Smooth muscle cell (in vitro differentiated cells): ENCODE measurements around the gene DYNLL2. TPM values are rescaled to one million over a fixed set of nuclear protein-coding genes. Genes with fewer than 3 reads are reported as not detected.

Source experiments
- DNase-seq: peaks from one replicate; lab custom pipeline; 2025; ENCODE audit not compliant: unreplicated experiment; lab: John Stamatoyannopoulos, UW
- H2AFZ ChIP-seq: fragments of 200-600 bp; sonication (generic); 2 replicates; pipeline ENCODE4 v1.6.0; 2016; ENCODE audit warnings: antibody characterized with exemption, low read depth, mild to moderate bottlenecking
- H3F3A ChIP-seq: fragments of 200-600 bp; sonication (generic); 2 replicates; pipeline ENCODE4 v1.6.0; 2017; ENCODE audit warnings: antibody characterized with exemption, low read depth
- H3K27ac ChIP-seq: fragments of 200-600 bp; sonication (generic); 2 replicates; pipeline ENCODE4 v1.5.1; 2016; ENCODE audit warnings: low read depth, mild to moderate bottlenecking
- H3K27me3 ChIP-seq: fragments of 200-600 bp; sonication (generic); 2 replicates; pipeline ENCODE4 v1.6.1; 2016; ENCODE audit warnings: low read depth, mild to moderate bottlenecking
- H3K36me3 ChIP-seq: fragments of 200-600 bp; sonication (generic); 2 replicates; pipeline ENCODE4 v1.5.1; 2016; ENCODE audit warnings: low read depth
- H3K4me1 ChIP-seq: fragments of 200-600 bp; sonication (generic); 2 replicates; pipeline ENCODE4 v1.5.1; 2016; ENCODE audit warnings: low read depth
- H3K4me2 ChIP-seq: fragments of 200-600 bp; sonication (generic); 2 replicates; pipeline ENCODE4 v1.6.0; 2016; ENCODE audit warnings: mild to moderate bottlenecking
- H3K4me3 ChIP-seq: fragments of 200-600 bp; sonication (generic); 2 replicates; pipeline ENCODE4 v1.5.1; 2016; ENCODE audit warnings: mild to moderate bottlenecking
- H3K79me2 ChIP-seq: fragments of 200-600 bp; sonication (generic); 2 replicates; pipeline ENCODE4 v1.6.0; 2016; ENCODE audit warnings: low read depth, mild to moderate bottlenecking
- H3K9ac ChIP-seq: fragments of 200-600 bp; sonication (generic); 2 replicates; pipeline ENCODE4 v1.6.0; 2016; ENCODE audit warnings: low read depth
- H3K9me3 ChIP-seq: fragments of 200-600 bp; sonication (generic); replicated peaks from 2 replicates; pipeline ENCODE4 v1.5.1; 2016; ENCODE audit warnings: low read depth
- H4K20me1 ChIP-seq: fragments of 200-600 bp; sonication (generic); 2 replicates; pipeline ENCODE4 v1.6.0; 2016; ENCODE audit warnings: low read depth
- CTCF ChIP-seq: fragments of 200-600 bp; sonication (generic); IDR thresholded peaks from 2 replicates; pipeline ENCODE4 v1.5.1; 2017; ENCODE audit warnings: borderline replicate concordance, mild to moderate bottlenecking, antibody characterized with exemption; ENCODE audit not compliant: insufficient read depth, poor library complexity, severe bottlenecking
- WGBS: methylation state at CpG from one replicate; pipeline ENCODE4 v1.1.7; 2016; ENCODE audit warnings: low lambda C conversion rate; 5-methylcytosine and 5-hydroxymethylcytosine counted together
- polyA plus RNA-seq: library from polyadenylated mRNA; unstranded; fragments of >200 nt; fragmentation: Nextera tagmentation; extraction: Ambion mirVana; gene quantifications from 2 replicates; pipeline ENCODE4 v1.2.1, GENCODE V29; 2016
- total RNA-seq: library from RNA; depleted of rRNA; stranded (reverse); fragments of >200 nt; gene quantifications from 2 replicates; pipeline ENCODE4 v1.2.3, GENCODE V29; 2014

The DYNLL2 gene
- total and polyA plus RNA-seq, 2 experiments from 2014 or later, result 1.5 to 9.1 TPM

GRCh38 chr17:58088624-58089023, 5.4 kb downstream of the DYNLL2 start:
- H3K36me3 ChIP-seq, result peaks cover 6% of the 10 kb centered on the region
- H3K4me2 ChIP-seq, result no peak overlapping the region
- 93% methylated on average over 5 of the region's 5 CpGs for WGBS
- peaks cover 58% of the 10 kb centered on the region for H3K79me2 ChIP-seq
- no peak overlapping the region for H3K4me3 ChIP-seq
- no peaks in the 10 kb centered on the region for H3K9me3 ChIP-seq
- H4K20me1 ChIP-seq, result peaks cover 97% of the 10 kb centered on the region
- no peak for TF ChIP-seq CTCF
- no peak overlapping the region for H3K27ac ChIP-seq
- peaks cover 30% of the 10 kb centered on the region for H3K4me1 ChIP-seq
- H3K27me3 ChIP-seq, result no peaks in the 10 kb centered on the region
- no peak overlapping the region for H3K9ac ChIP-seq
- H3F3A ChIP-seq, result no peaks in the 10 kb centered on the region
- no peak for DNase-seq
- H2AFZ ChIP-seq, result no peak overlapping the region

- TF ChIP-seq CTCF, result no peak
- WGBS, result 97% methylated on average over 11 of the region's 11 CpGs
- Histone ChIP-seq H2AFZ (no peak overlapping the region), H4K20me1 (peaks cover 92% of the 10 kb centered on the region), H3K36me3 (peaks cover 6% of the 10 kb centered on the region), H3K9me3 (no peaks in the 10 kb centered on the region), H3K27me3 (no peaks in the 10 kb centered on the region), H3K9ac (no peak overlapping the region), H3K79me2 (peaks cover 53% of the 10 kb centered on the region), H3K4me1 (peaks cover 30% of the 10 kb centered on the region), H3K4me2 (no peak overlapping the region), H3K27ac (no peak overlapping the region), H3F3A (no peaks in the 10 kb centered on the region), H3K4me3 (no peak overlapping the region)
- DNase-seq, result no peak
Measured at GRCh38 chr17:58089111-58089510, 5.9 kb downstream of the DYNLL2 start.

DNA sequence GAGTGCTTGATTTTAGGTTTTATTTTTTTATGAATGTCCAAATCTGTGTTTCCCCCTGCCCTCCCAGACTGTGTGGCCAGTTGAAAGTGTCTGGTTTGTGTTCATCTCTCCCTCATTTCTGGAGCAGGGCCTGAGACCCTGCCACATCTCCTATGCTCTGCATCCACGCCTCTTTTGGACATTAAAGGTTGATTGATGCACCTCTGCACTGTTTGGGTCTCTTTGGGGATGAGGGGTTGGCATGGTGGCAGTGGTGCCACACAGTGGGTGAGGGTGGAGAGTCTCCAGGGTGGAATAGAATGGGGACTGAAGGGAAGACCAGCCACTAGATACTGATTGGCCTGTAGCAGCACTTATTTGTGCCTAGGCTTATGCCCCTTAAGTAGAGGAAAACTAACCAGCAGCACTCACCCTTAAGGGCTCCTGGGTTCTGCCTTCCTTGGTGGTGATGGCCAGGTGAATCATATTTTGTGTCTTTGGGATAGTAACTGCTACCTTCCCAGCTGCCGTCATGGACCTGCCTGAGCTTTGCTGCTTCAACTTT, 7.9 kb downstream of the DYNLL2 start:
- H2AFZ ChIP-seq, result no peak overlapping the region
- H3K27ac ChIP-seq, result no peak overlapping the region
- peaks cover 6% of the 10 kb centered on the region for H3K36me3 ChIP-seq
- H3F3A ChIP-seq, result no peaks in the 10 kb centered on the region
- no peak overlapping the region for H3K9ac ChIP-seq
- H3K4me2 ChIP-seq, result no peak overlapping the region
- H3K4me3 ChIP-seq, result no peak overlapping the region
- 100% methylated on average over 2 of the region's 2 CpGs for WGBS
- peaks cover 33% of the 10 kb centered on the region for H3K79me2 ChIP-seq
- peaks cover 77% of the 10 kb centered on the region for H4K20me1 ChIP-seq
- H3K4me1 ChIP-seq, result peaks cover 19% of the 10 kb centered on the region
- no peaks in the 10 kb centered on the region for H3K27me3 ChIP-seq
- DNase-seq, result no peak
- no peaks in the 10 kb centered on the region for H3K9me3 ChIP-seq
- TF ChIP-seq CTCF, result no peak

DNA sequence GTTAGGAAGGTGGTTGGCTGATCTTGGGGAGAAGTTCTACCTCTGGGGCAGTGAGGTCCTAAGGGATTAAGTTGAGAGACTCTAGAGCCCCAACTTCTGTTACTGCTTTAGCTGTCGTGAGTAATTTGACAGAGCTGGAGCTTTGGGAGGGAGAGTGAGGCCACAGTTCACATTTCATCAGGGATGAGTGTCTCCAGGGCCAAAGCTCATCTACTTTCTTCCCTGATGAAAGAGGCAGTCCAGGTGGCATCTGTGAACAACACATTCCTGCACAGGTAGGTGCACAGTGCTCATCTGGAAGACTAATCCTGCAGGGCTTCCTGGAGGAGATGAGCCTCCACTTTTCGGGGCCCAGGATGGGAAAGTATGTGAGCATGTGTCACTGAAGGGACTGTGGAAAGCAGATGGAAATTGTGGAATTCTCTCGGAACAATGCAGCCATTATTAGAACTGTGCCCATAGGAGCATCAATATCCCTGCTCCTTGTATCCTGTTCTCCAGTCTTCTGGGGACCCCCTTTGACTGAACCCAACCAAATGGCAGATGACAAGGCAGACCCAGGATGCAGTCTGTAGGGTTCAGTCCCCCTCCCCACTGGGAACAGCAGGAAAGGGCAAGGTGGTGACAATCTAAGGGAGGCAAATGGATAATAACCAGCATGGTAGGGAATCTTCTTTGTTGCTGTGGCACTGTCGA, 9.0 kb downstream of the DYNLL2 start:
- DNase-seq, result no peak
- H3K27ac ChIP-seq, result no peak overlapping the region
- peaks cover 22% of the 10 kb centered on the region for H3K79me2 ChIP-seq
- H2AFZ ChIP-seq, result no peak overlapping the region
- H3K36me3 ChIP-seq, result peaks cover 6% of the 10 kb centered on the region
- H3K9me3 ChIP-seq, result no peaks in the 10 kb centered on the region
- H4K20me1 ChIP-seq, result peaks cover 65% of the 10 kb centered on the region
- no peak overlapping the region for H3K9ac ChIP-seq
- no peak overlapping the region for H3K4me2 ChIP-seq
- no peak overlapping the region for H3K4me3 ChIP-seq
- no peak for TF ChIP-seq CTCF
- H3K4me1 ChIP-seq, result peaks cover 14% of the 10 kb centered on the region
- 90% methylated on average over 4 of the region's 4 CpGs for WGBS
- H3F3A ChIP-seq, result no peaks in the 10 kb centered on the region
- H3K27me3 ChIP-seq, result no peaks in the 10 kb centered on the region
